Measurements from ENCODE around the gene KCNC3.

Gene KCNC3

DNA sequence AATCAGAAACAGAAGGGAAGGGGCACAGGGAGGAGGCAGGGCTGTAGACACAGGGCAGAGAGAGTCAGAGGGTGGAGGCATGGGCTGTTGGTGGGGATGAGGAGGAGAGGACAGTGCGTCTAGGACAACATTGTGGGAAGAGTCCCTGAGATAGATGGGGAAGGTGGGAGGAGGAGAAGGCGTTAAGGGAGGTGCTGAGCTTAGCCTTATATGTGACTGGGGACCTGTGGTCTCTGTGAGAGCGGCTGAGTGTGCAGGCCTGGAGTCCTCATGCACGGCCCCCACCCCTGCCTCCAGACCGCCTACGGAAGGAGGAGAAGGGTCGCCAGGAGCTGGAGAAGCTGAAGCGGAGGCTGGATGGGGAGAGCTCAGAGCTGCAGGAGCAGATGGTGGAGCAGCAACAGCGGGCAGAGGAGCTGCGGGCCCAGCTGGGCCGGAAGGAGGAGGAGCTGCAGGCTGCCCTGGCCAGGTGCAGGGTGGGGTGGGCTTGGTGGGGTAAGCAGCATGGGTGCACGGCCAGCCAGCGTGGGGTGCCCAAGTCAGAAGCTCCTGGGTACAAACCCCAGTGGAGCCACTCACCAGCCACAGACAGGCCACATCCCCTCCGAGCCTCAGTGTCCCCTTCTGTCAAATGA is 56.8 kb downstream of the KCNC3 start:
- DNase-seq = no peak

DNA sequence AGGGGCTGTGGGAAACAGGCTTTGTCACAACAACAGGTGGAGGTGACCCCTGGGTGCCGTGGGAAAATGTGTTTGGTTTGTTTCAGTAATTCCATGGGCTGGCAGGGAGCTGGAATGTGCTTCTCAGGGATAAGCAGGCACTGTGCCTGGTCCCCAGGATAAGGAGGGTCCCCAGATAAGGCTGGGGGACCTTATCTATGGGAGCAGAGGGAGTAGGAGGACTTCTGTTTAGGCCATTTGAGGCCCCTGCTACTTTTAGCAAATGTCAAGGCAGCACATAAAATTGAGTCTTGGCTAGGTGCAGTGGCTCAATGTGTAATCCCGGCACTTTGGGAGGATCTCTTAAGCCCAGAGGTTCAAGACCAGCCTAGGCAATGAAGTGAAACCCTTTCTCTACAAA is 59.5 kb downstream of the KCNC3 start:
- no peak for DNase-seq

DNA sequence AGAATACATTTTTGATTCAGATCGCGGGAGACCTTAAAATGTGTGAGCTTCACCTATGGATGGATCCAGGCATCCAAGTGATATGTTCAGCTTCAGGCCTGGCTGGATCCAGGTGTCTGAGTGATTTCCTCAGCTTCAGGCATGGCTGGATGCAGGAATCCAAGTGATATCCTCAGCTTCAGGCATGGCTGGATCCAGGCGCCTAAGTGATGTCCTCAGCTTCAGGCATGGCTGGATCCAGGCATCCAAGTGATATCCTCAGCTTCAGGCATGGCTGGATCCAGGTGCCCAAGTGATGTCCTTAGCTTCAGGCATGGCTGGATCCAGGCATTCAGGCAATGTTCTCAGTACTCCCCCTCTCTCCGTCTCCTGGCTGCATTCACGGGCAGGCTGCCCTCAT is 60.7 kb downstream of the KCNC3 start:
- no peak for DNase-seq

DNA sequence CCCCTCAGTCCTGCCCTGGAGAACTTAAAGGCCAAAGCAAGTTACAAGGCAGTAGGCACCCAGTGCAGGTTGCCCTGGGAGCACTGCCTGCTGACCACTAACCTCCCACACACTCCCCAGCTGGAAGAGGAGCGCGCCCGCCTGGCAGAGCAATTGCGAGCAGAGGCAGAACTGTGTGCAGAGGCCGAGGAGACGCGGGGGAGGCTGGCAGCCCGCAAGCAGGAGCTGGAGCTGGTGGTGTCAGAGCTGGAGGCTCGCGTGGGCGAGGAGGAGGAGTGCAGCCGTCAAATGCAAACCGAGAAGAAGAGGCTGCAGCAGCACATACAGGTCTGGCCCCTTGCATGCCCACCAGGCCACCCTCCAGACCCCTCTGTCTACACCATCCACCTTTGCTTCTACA is 61.1 kb downstream of the KCNC3 start:
- no peak for DNase-seq

DNA sequence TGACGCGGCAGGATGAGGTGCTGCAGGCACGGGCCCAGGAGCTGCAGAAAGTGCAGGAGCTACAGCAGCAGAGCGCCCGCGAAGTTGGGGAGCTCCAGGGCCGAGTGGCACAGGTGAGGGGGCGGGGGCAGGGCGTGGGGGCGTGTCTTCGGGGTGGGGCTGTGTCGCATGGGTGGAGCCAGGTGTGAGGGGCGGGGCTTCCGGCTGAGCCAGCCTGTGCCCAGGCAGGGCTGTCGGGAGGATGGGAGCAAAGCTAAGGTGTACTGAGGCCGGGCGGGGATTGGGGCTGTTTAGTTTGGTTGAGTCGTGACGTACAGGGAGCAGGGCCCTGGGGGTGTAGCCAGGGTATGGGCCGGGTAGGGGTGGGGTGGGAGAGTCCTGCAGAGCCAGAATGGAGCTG is 62.3 kb downstream of the KCNC3 start:
- DNase-seq = no peak

DNA sequence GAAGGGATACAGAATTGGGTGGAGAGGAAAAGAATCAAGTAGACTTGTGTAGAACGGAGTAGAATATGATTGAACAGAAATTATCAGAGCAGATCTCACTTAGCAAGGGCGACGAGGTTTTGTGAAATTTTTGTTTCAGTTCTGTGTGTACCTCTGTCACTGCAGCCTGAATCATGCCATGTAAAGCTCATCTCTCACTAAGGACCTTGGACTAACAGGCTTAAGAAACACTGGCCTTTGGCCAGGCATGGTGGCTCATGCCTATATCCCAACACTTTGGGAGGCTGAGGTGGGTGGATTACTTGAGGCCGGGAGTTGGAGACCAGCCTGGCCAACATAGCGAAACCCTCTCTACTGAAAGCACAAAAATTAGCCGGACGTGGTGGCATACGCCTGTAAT is 63.1 kb downstream of the KCNC3 start:
- DNase-seq = no peak

DNA sequence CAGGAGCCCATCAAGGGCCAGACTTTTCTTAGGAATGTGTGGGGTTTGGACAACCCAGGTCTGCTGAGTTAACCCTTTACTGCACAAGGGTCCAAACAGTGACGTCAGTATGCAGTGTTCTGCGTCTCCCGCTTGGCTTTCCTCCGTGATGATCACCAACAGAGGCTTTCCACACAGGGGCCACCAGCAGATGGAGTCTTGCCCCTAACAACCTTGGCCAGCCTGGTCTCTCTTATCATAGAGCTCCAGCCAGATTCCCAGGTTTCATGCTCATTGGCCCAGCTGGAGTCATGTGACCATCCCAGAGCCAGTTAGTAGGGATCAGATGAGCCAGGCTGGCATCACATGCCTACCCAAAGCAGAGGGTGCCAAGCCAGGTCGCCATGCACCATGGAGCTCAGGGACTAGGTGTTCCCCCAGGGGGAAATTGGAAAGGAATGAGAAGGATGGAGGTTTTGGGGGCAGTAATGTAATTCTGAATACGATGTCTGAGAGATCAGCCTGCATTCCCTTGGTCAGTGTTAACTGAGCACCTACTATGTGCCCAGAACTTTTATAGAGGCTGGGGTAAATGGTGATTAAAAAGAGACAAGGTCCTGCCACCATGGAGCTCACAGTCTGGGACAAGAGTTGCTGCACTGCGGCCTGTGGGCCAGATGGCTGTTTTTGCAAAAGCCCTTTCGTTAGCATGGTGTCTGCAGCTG is 64.5 kb downstream of the KCNC3 start:
- DNase-seq = no peak

DNA sequence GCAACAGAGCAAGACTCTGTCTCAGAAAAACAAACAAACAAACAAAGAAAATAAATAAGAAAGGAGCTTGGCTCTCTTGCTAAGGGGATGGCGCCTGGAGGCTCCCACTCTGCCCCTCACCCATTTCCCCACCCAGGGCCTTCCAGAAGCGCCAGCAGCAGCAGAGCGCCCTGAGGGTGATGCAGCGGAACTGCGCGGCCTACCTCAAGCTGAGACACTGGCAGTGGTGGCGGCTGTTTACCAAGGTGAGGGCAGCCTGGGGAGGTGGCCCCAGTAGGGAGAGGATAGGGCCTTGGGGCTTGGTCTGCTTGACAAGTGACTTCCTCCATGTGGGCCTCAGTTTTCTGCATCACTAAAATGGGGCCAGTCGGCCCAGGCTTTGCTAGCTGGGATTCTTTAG is 66.0 kb downstream of the KCNC3 start:
- DNase-seq = no peak

Measured in NCI-H2081 (cell line).